Panc1 (cell line): ENCODE data around the gene UIMC1. TPM values are rescaled to one million over a fixed set of nuclear protein-coding genes. Genes with fewer than 3 reads are reported as not detected.

Experiments used
- ATAC-seq: fragments of 200-7000 bp; cut with Tn5 transposase; 2 replicates; pipeline ENCODE4 v1.9.1; 2020; ENCODE audit warnings: mild to moderate bottlenecking, moderate library complexity
- BruUV-seq: library from RNA; stranded (reverse); fragments of 400-500 nt; replicated peaks from 2 replicates; lab custom pipeline; 2021; lab: Mats Ljungman, UMichigan
- CTCF ChIA-PET: fragments of 300-600 bp; sonication (Branson Sonifier 250); formaldehyde crosslinking; loops from one replicate; lab custom pipeline; 2022; ENCODE audit warnings: antibody characterized with exemption; lab: Charles Lee
- POLR2A ChIA-PET: fragments of 300-600 bp; sonication (Branson Sonifier 250); formaldehyde crosslinking; loops from one replicate; lab custom pipeline; 2022; ENCODE audit warnings: antibody characterized with exemption; lab: Charles Lee
- DNase-seq: peaks from one replicate; pipeline ENCODE4 v3.0.0-alpha.2; 2010; ENCODE audit warnings: low read depth, low spot score
- H3K27ac ChIP-seq: 2 replicates; pipeline ENCODE4 v1.5.1; 2011; ENCODE audit warnings: mild to moderate bottlenecking, low read length, inconsistent platforms
- H3K27me3 ChIP-seq: fragments of 200-500 bp; sonication (Bioruptor generic); 2 replicates; pipeline ENCODE4 v1.6.0; 2014; ENCODE audit warnings: low read length, inconsistent platforms; ENCODE audit not compliant: control insufficient read depth, insufficient read depth
- H3K36me3 ChIP-seq: fragments of 200-500 bp; sonication (Bioruptor generic); 2 replicates; pipeline ENCODE4 v1.5.1; 2014; ENCODE audit warnings: inconsistent platforms, mild to moderate bottlenecking, low read length, moderate library complexity; ENCODE audit not compliant: control insufficient read depth, insufficient read depth
- H3K4me1 ChIP-seq: 2 replicates; pipeline ENCODE4 v1.5.1; 2011; ENCODE audit warnings: inconsistent platforms, mild to moderate bottlenecking, low read length, moderate library complexity; ENCODE audit not compliant: control insufficient read depth, insufficient read depth
- H3K4me3 ChIP-seq, 2 experiments: 2 replicates each; pipeline ENCODE4 v1.5.1; 2011 to 2012; ENCODE audit warnings: low read depth in 2 of 2, low read length in 2 of 2, mild to moderate bottlenecking in 2 of 2, inconsistent platforms in 1 of 2, moderate library complexity in 1 of 2
- H3K9me3 ChIP-seq: fragments of 200-500 bp; sonication (Bioruptor generic); 2 replicates; pipeline ENCODE4 v1.5.1; 2014; ENCODE audit warnings: low read depth, mild to moderate bottlenecking, inconsistent platforms, low read length, moderate library complexity; ENCODE audit not compliant: control insufficient read depth, insufficient read depth
- POLR2AphosphoS5 ChIP-seq: IDR thresholded peaks from 2 replicates; pipeline ENCODE4 v1.6.1; 2012; ENCODE audit warnings: mild to moderate bottlenecking, low read depth, low read length, moderate library complexity
- SIN3A ChIP-seq: IDR thresholded peaks from 2 replicates; pipeline ENCODE4 v1.6.1; 2012; ENCODE audit warnings: low read depth, mild to moderate bottlenecking, low read length, moderate library complexity, borderline replicate concordance; ENCODE audit not compliant: insufficient read depth
- TCF7L2 ChIP-seq: IDR thresholded peaks from 2 replicates; pipeline ENCODE4 v1.6.1; 2011; ENCODE audit warnings: mild to moderate bottlenecking, low read depth, low read length, inconsistent platforms
- in situ Hi-C: cut with HindIII; loops from 2 replicates; pipeline ENCODE4 v1.10.0; 2016; ENCODE audit warnings: low sequenced_read_pairs, low pct_unique_long_range_greater_than_20kb
- intact Hi-C: fragments of 100-400 bp; cut with micrococcal nuclease; formaldehyde crosslinking; loops from one replicate; pipeline ENCODE4 v1.10.0; 2022; ENCODE audit not compliant: unreplicated experiment
- total RNA-seq: library from RNA; stranded (reverse); gene quantifications from one replicate; pipeline ENCODE4 v1.2.1, GENCODE V29; 2021; ENCODE audit not compliant: unreplicated experiment
- TF ChIP-seq, protein P1 (sequence below), 2 experiments: IDR thresholded peaks; 2 replicates each; pipeline ENCODE4 v1.6.1; 2011 to 2012; ENCODE audit warnings: low read depth in 2 of 2, control low read depth in 1 of 2, low read length in 1 of 2, mild to moderate bottlenecking in 1 of 2, moderate library complexity in 1 of 2; ENCODE audit not compliant: insufficient read depth in 1 of 2
- TF ChIP-seq, protein P2 (sequence below): fragments of 450-650 bp; IDR thresholded peaks from 2 replicates; pipeline ENCODE4 v1.5.1; 2017; ENCODE audit warnings: mild to moderate bottlenecking

Gene UIMC1
- total RNA-seq, 1 experiment from 2014 or later: 37.1 TPM

DNA sequence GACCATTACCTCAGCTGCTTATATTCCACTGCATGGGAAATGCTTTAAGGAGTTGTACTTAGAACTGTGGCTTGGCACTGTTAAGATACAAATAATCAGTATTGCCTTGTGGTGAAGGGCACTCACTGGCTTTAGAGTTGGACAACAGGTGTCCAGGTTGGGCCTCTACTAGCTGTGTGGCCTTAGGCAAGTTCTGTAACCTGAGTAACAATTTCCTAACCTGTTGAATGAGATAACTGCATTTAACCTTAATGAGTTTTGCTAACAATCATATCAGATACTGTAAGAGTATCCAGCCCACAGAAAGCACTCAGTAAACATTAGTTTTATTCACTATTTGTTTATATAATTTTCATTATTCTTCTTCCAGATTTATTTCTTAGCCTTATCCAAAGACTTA, 90.2 kb downstream of the UIMC1 start:
- Histone ChIP-seq H3K36me3 (peaks cover 7% of the 10 kb centered on the region; the same call in 1 of the 2 replicates), H3K4me3 (no peak overlapping the region), H3K27ac (no peak overlapping the region), H3K4me1 (no peaks in the 10 kb centered on the region), H3K27me3 (no peaks in the 10 kb centered on the region), H3K9me3 (no peaks in the 10 kb centered on the region)
- no TSS peak for BruUV-seq
- ChIA-PET POLR2A (no interaction called here), CTCF (no interaction called here)
- intact Hi-C loops (no loop called here), in situ Hi-C loops (no loop called here)
- TF ChIP-seq POLR2AphosphoS5 (no peak), TCF7L2 (no peak), SIN3A (no peak)
- TF ChIP-seq, protein P1, sequence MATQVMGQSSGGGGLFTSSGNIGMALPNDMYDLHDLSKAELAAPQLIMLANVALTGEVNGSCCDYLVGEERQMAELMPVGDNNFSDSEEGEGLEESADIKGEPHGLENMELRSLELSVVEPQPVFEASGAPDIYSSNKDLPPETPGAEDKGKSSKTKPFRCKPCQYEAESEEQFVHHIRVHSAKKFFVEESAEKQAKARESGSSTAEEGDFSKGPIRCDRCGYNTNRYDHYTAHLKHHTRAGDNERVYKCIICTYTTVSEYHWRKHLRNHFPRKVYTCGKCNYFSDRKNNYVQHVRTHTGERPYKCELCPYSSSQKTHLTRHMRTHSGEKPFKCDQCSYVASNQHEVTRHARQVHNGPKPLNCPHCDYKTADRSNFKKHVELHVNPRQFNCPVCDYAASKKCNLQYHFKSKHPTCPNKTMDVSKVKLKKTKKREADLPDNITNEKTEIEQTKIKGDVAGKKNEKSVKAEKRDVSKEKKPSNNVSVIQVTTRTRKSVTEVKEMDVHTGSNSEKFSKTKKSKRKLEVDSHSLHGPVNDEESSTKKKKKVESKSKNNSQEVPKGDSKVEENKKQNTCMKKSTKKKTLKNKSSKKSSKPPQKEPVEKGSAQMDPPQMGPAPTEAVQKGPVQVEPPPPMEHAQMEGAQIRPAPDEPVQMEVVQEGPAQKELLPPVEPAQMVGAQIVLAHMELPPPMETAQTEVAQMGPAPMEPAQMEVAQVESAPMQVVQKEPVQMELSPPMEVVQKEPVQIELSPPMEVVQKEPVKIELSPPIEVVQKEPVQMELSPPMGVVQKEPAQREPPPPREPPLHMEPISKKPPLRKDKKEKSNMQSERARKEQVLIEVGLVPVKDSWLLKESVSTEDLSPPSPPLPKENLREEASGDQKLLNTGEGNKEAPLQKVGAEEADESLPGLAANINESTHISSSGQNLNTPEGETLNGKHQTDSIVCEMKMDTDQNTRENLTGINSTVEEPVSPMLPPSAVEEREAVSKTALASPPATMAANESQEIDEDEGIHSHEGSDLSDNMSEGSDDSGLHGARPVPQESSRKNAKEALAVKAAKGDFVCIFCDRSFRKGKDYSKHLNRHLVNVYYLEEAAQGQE (IDR thresholded peaks at IDR 0.05; ENCODE audit: insufficient read depth in 1 of 2, low read depth in 2 of 2, low read length in 1 of 2): no peak
- TF ChIP-seq, protein P2, sequence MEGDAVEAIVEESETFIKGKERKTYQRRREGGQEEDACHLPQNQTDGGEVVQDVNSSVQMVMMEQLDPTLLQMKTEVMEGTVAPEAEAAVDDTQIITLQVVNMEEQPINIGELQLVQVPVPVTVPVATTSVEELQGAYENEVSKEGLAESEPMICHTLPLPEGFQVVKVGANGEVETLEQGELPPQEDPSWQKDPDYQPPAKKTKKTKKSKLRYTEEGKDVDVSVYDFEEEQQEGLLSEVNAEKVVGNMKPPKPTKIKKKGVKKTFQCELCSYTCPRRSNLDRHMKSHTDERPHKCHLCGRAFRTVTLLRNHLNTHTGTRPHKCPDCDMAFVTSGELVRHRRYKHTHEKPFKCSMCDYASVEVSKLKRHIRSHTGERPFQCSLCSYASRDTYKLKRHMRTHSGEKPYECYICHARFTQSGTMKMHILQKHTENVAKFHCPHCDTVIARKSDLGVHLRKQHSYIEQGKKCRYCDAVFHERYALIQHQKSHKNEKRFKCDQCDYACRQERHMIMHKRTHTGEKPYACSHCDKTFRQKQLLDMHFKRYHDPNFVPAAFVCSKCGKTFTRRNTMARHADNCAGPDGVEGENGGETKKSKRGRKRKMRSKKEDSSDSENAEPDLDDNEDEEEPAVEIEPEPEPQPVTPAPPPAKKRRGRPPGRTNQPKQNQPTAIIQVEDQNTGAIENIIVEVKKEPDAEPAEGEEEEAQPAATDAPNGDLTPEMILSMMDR: no peak
- DNase-seq (no peak), ATAC-seq (no peak)

DNA sequence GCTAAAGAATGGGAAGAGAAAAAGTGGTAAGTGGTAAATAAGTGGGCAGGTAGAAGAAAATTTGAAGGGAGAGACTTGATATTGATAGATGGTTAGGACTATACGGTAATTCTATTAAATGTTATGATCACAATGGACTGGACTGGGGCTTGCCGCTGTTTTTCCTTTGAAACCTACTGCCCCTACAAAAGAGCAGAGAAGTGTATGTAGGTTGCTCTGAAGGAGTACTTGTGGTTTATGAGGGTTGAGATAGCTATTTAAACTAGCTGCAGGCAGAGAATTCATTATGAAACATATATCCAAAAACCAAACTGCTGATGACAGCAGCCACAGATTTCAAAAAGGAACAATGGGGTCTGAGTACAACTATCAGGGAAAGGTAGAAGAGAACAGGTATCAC, 90.7 kb downstream of the UIMC1 start:
- TF ChIP-seq, protein P2: no peak
- TF ChIP-seq TCF7L2 (no peak), SIN3A (no peak), POLR2AphosphoS5 (no peak)
- TF ChIP-seq, protein P1 (IDR thresholded peaks at IDR 0.05; ENCODE audit: insufficient read depth in 1 of 2, low read depth in 2 of 2, low read length in 1 of 2): no peak
- in situ Hi-C loops: no loop called here

More for the DNA sequence above, 90.7 kb downstream of the UIMC1 start:
- Histone ChIP-seq H3K4me1 (no peaks in the 10 kb centered on the region), H3K36me3 (peaks cover 7% of the 10 kb centered on the region; the same call in 1 of the 2 replicates), H3K4me3 (no peak overlapping the region), H3K9me3 (no peaks in the 10 kb centered on the region), H3K27me3 (no peaks in the 10 kb centered on the region), H3K27ac (no peak overlapping the region)
- no TSS peak for BruUV-seq
- no peak for DNase-seq
- intact Hi-C loops: no loop called here
- ChIA-PET POLR2A (interaction anchor here (0.7 kb wide), 1 partner anchor 14 kb away, joined by 4 read pairs; no protein-coding TSS in a partner anchor), CTCF (no interaction called here)
- no peak for ATAC-seq
